HG02759 (cell line): ENCODE results near the gene ZP3.
"Not testable (repeated sequence)": the region's sequence is repeated elsewhere in the genome, so short reads cannot be mapped to it uniquely, and the experiment has no call there.

Source experiments
- ATAC-seq: cut with Tn5 transposase; IDR thresholded peaks from one replicate; pipeline ENCODE4 v1.9.1; 2021; ENCODE audit warnings: mild to moderate bottlenecking, moderate library complexity; ENCODE audit not compliant: unreplicated experiment

ZP3 gene

GRCh38 chr7:76480403-76481253, 55.9 kb downstream of the ZP3 start:
- not testable (repeated sequence) for ATAC-seq

GRCh38 chr7:76482660-76483059, 57.9 kb downstream of the ZP3 start:
- ATAC-seq: not testable (repeated sequence)

GRCh38 chr7:76483081-76483480, 58.3 kb downstream of the ZP3 start:
- ATAC-seq: not testable (repeated sequence)

- ATAC-seq: not testable (repeated sequence)
Measured at GRCh38 chr7:76484456-76484855, 59.7 kb downstream of the ZP3 start.

- ATAC-seq: peak; percentile 21
Measured at GRCh38 chr7:76485822-76486610, 61.3 kb downstream of the ZP3 start.

GRCh38 chr7:76486618-76487017, 61.9 kb downstream of the ZP3 start:
- ATAC-seq: peak; percentile 99

- ATAC-seq: not testable (repeated sequence)
Measured at GRCh38 chr7:76487969-76488368, 63.2 kb downstream of the ZP3 start.
